ENCODE measurements around the gene MITD1.

DNA sequence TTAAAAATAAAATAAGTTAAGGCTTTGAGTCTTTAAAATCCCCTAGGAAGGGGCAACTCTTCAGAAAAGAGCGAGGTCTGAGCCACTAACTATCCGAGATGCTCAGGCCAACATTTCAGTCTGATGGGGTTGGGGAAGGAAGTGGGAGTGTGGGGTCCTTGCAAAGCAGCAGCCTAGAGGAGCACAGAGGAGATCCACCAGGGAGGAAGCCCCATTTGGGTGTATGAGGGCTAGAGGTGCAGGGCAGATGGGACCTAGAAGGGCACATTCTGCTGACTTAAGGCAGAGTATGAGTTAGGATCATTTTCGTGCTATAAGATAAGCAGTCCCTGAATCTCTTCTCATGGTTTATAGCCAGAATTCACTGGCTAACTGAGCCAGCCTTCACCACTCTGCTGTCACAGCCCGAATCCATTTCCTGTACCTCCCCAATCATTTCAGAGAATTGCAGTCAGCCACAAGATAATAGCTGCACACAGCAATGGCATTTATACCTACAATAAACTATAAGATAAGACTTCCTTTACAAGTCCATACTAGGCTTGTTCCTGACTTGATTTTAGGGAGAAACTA is 37.2 kb upstream of the MITD1 start:
- TF ChIP-seq, protein P1, sequence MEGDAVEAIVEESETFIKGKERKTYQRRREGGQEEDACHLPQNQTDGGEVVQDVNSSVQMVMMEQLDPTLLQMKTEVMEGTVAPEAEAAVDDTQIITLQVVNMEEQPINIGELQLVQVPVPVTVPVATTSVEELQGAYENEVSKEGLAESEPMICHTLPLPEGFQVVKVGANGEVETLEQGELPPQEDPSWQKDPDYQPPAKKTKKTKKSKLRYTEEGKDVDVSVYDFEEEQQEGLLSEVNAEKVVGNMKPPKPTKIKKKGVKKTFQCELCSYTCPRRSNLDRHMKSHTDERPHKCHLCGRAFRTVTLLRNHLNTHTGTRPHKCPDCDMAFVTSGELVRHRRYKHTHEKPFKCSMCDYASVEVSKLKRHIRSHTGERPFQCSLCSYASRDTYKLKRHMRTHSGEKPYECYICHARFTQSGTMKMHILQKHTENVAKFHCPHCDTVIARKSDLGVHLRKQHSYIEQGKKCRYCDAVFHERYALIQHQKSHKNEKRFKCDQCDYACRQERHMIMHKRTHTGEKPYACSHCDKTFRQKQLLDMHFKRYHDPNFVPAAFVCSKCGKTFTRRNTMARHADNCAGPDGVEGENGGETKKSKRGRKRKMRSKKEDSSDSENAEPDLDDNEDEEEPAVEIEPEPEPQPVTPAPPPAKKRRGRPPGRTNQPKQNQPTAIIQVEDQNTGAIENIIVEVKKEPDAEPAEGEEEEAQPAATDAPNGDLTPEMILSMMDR (IDR thresholded peaks at IDR 0.05) = no peak
- no peak for TF ChIP-seq POLR2AphosphoS5 (IDR thresholded peaks at IDR 0.05; ENCODE audit: low read depth, low read length)

Measured in Panc1 (cell line).